GM12891 (cell line): ENCODE measurements around the gene TENM4.

ENCODE experiments used
- POLR2A ChIP-seq: IDR thresholded peaks from 2 replicates; pipeline ENCODE4 v1.6.1; 2011; ENCODE audit warnings: low read depth, low read length, control low read depth
- POU2F2 ChIP-seq: IDR thresholded peaks from 2 replicates; pipeline ENCODE4 v1.6.1; 2011; ENCODE audit warnings: low read depth, mild to moderate bottlenecking, control low read depth, low read length, moderate library complexity

GRCh38 chr11:79444923-79445322, 4.1 kb upstream of the TENM4 start:
- TF ChIP-seq POU2F2 = no peak
- no peak for TF ChIP-seq POLR2A
